H9 (cell line): ENCODE results near the gene MBNL1. TPM values are rescaled to one million over a fixed set of nuclear protein-coding genes. Genes with fewer than 3 reads are reported as not detected.
A peak's percentile ranks its signal among the peaks of the same experiment; 100 is the strongest.

ENCODE experiments used
- DNase-seq: peaks from one replicate; pipeline ENCODE4 v3.0.0-alpha.2; 2017
- H2AFZ ChIP-seq: one replicate; pipeline ENCODE4 v1.6.1; 2013; ENCODE audit warnings: mild to moderate bottlenecking, low read length, control low read depth, moderate library complexity
- H2AK5ac ChIP-seq: 2 replicates; pipeline ENCODE4 v1.6.1; 2013; ENCODE audit warnings: low read length, control low read depth, mixed read lengths; ENCODE audit not compliant: insufficient read length
- H2BK120ac ChIP-seq: one replicate; pipeline ENCODE4 v1.6.1; 2013; ENCODE audit warnings: low read depth, mild to moderate bottlenecking, low read length, control low read depth, inconsistent platforms; ENCODE audit not compliant: poor library complexity, severe bottlenecking
- H2BK12ac ChIP-seq: 2 replicates; pipeline ENCODE4 v1.6.1; 2013; ENCODE audit warnings: low read length, control low read depth, mixed read lengths, low read depth; ENCODE audit not compliant: insufficient read length
- H2BK15ac ChIP-seq: 2 replicates; pipeline ENCODE4 v1.6.1; 2013; ENCODE audit warnings: low read depth, low read length, control low read depth
- H2BK20ac ChIP-seq: one replicate; pipeline ENCODE4 v1.6.1; 2013; ENCODE audit warnings: low read depth, mild to moderate bottlenecking, low read length, control low read depth, inconsistent platforms; ENCODE audit not compliant: poor library complexity, severe bottlenecking
- H2BK5ac ChIP-seq: 2 replicates; pipeline ENCODE4 v1.6.1; 2013; ENCODE audit warnings: low read length, control low read depth, mixed read lengths; ENCODE audit not compliant: insufficient read length
- H3K14ac ChIP-seq: 2 replicates; pipeline ENCODE4 v1.6.1; 2013; ENCODE audit warnings: low read length, control low read depth; ENCODE audit not compliant: insufficient read depth
- H3K18ac ChIP-seq: 2 replicates; pipeline ENCODE4 v1.6.1; 2013; ENCODE audit warnings: low read depth, mild to moderate bottlenecking, mixed read lengths, low read length, control low read depth; ENCODE audit not compliant: insufficient read length
- H3K23ac ChIP-seq: 2 replicates; pipeline ENCODE4 v1.6.1; 2013; ENCODE audit warnings: low read length, control low read depth, mixed read lengths, low read depth; ENCODE audit not compliant: insufficient read length
- H3K23me2 ChIP-seq: 2 replicates; pipeline ENCODE4 v1.6.1; 2013; ENCODE audit warnings: low read depth, mild to moderate bottlenecking, mixed read lengths, low read length, control low read depth; ENCODE audit not compliant: insufficient read length, poor library complexity, severe bottlenecking
- H3K27ac ChIP-seq: 2 replicates; pipeline ENCODE4 v1.5.1; 2013; ENCODE audit warnings: low read length, control low read depth, mixed read lengths, low read depth; ENCODE audit not compliant: insufficient read length
- H3K27me3 ChIP-seq: 2 replicates; pipeline ENCODE4 v1.6.1; 2013; ENCODE audit warnings: low read length, control low read depth, inconsistent platforms; ENCODE audit not compliant: insufficient read depth
- H3K4ac ChIP-seq: 2 replicates; pipeline ENCODE4 v1.6.1; 2013; ENCODE audit warnings: low read depth, mild to moderate bottlenecking, control low read depth, inconsistent platforms, low read length, moderate library complexity
- H3K4me1 ChIP-seq: 2 replicates; pipeline ENCODE4 v1.6.1; 2013; ENCODE audit warnings: low read length, control low read depth, inconsistent platforms; ENCODE audit not compliant: insufficient read depth
- H3K4me2 ChIP-seq: 2 replicates; pipeline ENCODE4 v1.6.1; 2013; ENCODE audit warnings: low read length, control low read depth, mixed read lengths; ENCODE audit not compliant: insufficient read length, insufficient read depth
- H3K56ac ChIP-seq: 2 replicates; pipeline ENCODE4 v1.6.1; 2013; ENCODE audit warnings: low read depth, mild to moderate bottlenecking, mixed read lengths, low read length, control low read depth; ENCODE audit not compliant: insufficient read length
- H3K79me1 ChIP-seq: 2 replicates; pipeline ENCODE4 v1.6.1; 2013; ENCODE audit warnings: low read depth, mild to moderate bottlenecking, moderate library complexity, low read length, control low read depth, inconsistent platforms; ENCODE audit not compliant: insufficient read depth, poor library complexity, severe bottlenecking
- H3K79me2 ChIP-seq: 2 replicates; pipeline ENCODE4 v1.6.1; 2013; ENCODE audit warnings: low read length, control low read depth, inconsistent platforms; ENCODE audit not compliant: insufficient read depth
- H3K9ac ChIP-seq: 2 replicates; pipeline ENCODE4 v1.6.1; 2013; ENCODE audit warnings: low read length, control low read depth, mixed read lengths; ENCODE audit not compliant: insufficient read length; ENCODE audit errors: extremely low read depth
- H3K9me3 ChIP-seq: one replicate; pipeline ENCODE4 v1.6.1; 2013; ENCODE audit warnings: low read depth, low read length, inconsistent platforms; ENCODE audit not compliant: control insufficient read depth
- H3T11ph ChIP-seq: one replicate; pipeline ENCODE4 v1.6.1; 2013; ENCODE audit warnings: mild to moderate bottlenecking, low read length, control low read depth, inconsistent platforms
- H4K20me1 ChIP-seq: one replicate; pipeline ENCODE4 v1.6.1; 2013; ENCODE audit not compliant: control insufficient read depth, insufficient read length, insufficient read depth
- H4K5ac ChIP-seq: 2 replicates; pipeline ENCODE4 v1.6.1; 2013; ENCODE audit warnings: low read depth, mild to moderate bottlenecking, mixed read lengths, low read length, control low read depth; ENCODE audit not compliant: insufficient read length
- H4K8ac ChIP-seq: replicated peaks from 2 replicates; pipeline ENCODE4 v1.6.1; 2013; ENCODE audit warnings: low read length, control low read depth, mixed read lengths, low read depth; ENCODE audit not compliant: insufficient read length
- H4K91ac ChIP-seq: 2 replicates; pipeline ENCODE4 v1.6.1; 2013; ENCODE audit warnings: low read depth, mild to moderate bottlenecking, moderate library complexity, mixed read lengths, low read length, control low read depth; ENCODE audit not compliant: insufficient read length
- H3K27ac Mint-ChIP-seq, 3 experiments: 2 replicates in 2 of 3; 3 replicates in 1 of 3; pipeline ENCODE4 v1.8.0; 2020 to 2021; ENCODE audit warnings: mixed read lengths in 3 of 3, mild to moderate bottlenecking in 1 of 3, moderate library complexity in 1 of 3
- H3K27me3 Mint-ChIP-seq: 2 replicates; pipeline ENCODE4 v1.8.0; 2021; ENCODE audit warnings: low read depth, mild to moderate bottlenecking, moderate library complexity, mixed read lengths
- H3K36me3 Mint-ChIP-seq, 3 experiments: 2 replicates in 2 of 3; 3 replicates in 1 of 3; pipeline ENCODE4 v1.8.0; 2020 to 2021; ENCODE audit warnings: low read depth in 3 of 3, mixed read lengths in 3 of 3; ENCODE audit not compliant: insufficient read depth in 1 of 3
- H3K4me1 Mint-ChIP-seq, 2 experiments: 2 replicates each; pipeline ENCODE4 v1.8.0; 2020; ENCODE audit warnings: mixed read lengths in 2 of 2
- H3K4me3 Mint-ChIP-seq, 2 experiments: 2 replicates in 1 of 2; 3 replicates in 1 of 2; pipeline ENCODE4 v1.8.0; 2020 to 2021; ENCODE audit warnings: mild to moderate bottlenecking in 2 of 2, mixed read lengths in 2 of 2, moderate library complexity in 1 of 2
- H3K9me3 Mint-ChIP-seq, 2 experiments: 2 replicates in 1 of 2; 3 replicates in 1 of 2; pipeline ENCODE4 v1.8.0; 2020; ENCODE audit warnings: mild to moderate bottlenecking in 2 of 2, mixed read lengths in 2 of 2, moderate library complexity in 1 of 2
- CTCF ChIP-seq: fragments of 200-600 bp; sonication (generic); conservative IDR thresholded peaks from 3 replicates; pipeline ENCODE4 v1.8.0; 2021; ENCODE audit warnings: antibody characterized with exemption, mild to moderate bottlenecking
- WGBS: extraction: QIAGEN DNeasy Blood & Tissue Kit; methylation state at CpG from one replicate; pipeline ENCODE4 v1.1.7; 2013; ENCODE audit warnings: missing lambda C conversion rate, low lambda C conversion rate, mixed read lengths; ENCODE audit not compliant: insufficient read length; ENCODE audit errors: extremely low coverage; 5-methylcytosine and 5-hydroxymethylcytosine counted together
- total RNA-seq: library from RNA; stranded (reverse); gene quantifications from 2 replicates; pipeline ENCODE4 v1.2.1, GENCODE V29; 2021

Gene MBNL1
- total RNA-seq, 1 experiment from 2014 or later, result 14.9 TPM

GRCh38 chr3:152455989-152456388, 187.3 kb downstream of the MBNL1 start:
- Histone ChIP-seq H3T11ph (no peak overlapping the region), H3K9me3 (no peaks in the 10 kb centered on the region), H3K14ac (no peak overlapping the region), H4K20me1 (no peaks in the 10 kb centered on the region), H3K27me3 (no peaks in the 10 kb centered on the region), H2BK5ac (peak overlapping the region; percentile 64), H3K79me1 (no peaks in the 10 kb centered on the region), H3K23ac (no peak overlapping the region), H3K9ac (no peak overlapping the region), H3K4me2 (no peak overlapping the region), H2BK15ac (no peak overlapping the region), H3K4me1 (no peaks in the 10 kb centered on the region), H3K18ac (no peak overlapping the region), H3K56ac (no peak overlapping the region), H3K23me2 (no peaks in the 10 kb centered on the region), H3K79me2 (no peaks in the 10 kb centered on the region), H4K91ac (no peak overlapping the region), H3K4ac (no peak overlapping the region), H2BK120ac (no peak overlapping the region), H4K8ac (peak overlapping the region; percentile 43), H3K27ac (peak overlapping the region; percentile 19), H2BK12ac (peak overlapping the region; percentile 35), H2BK20ac (no peak overlapping the region), H2AFZ (no peak overlapping the region), H4K5ac (no peak overlapping the region), H2AK5ac (no peak overlapping the region)
- no peak for DNase-seq
- H3K4me1 Mint-ChIP-seq, result peaks cover 10 to 11% of the 10 kb centered on the region in 2 experiments
- peaks cover 3 to 6% (median 4%) of the 10 kb centered on the region in 3 experiments; a peak in 3 of 7 replicates for H3K36me3 Mint-ChIP-seq
- H3K27me3 Mint-ChIP-seq, result no peaks in the 10 kb centered on the region
- H3K27ac Mint-ChIP-seq, result 0 out of 7 replicates have a peak overlapping the region, but pooled peaks of 1 of the 3 experiments have one; percentile 40
- no CpG with 5 or more reads among the region's 8 CpGs for WGBS
- TF ChIP-seq CTCF, result no peak
- no peaks in the 10 kb centered on the region for H3K9me3 Mint-ChIP-seq
- no peak overlapping the region for H3K4me3 Mint-ChIP-seq
